DND-41 (cell line): ENCODE measurements around the gene FBF1.

ENCODE experiments used
- ATAC-seq: fragments of 200-7000 bp; cut with Tn5 transposase; 3 replicates; pipeline ENCODE4 v1.9.1; 2021; ENCODE audit warnings: low read depth; ENCODE audit not compliant: insufficient read depth
- DNase-seq: peaks from one replicate; pipeline ENCODE4 v3.0.0-alpha.2; 2020
- H2AFZ ChIP-seq: 2 replicates; pipeline ENCODE4 v1.6.0; 2012; ENCODE audit warnings: low read depth, low read length
- H3K27ac ChIP-seq: 2 replicates; pipeline ENCODE4 v1.5.1; 2012; ENCODE audit warnings: low read length, inconsistent platforms
- H3K27me3 ChIP-seq: fragments of 200-600 bp; sonication (generic); 2 replicates; pipeline ENCODE4 v1.6.0; 2012; ENCODE audit warnings: low read length, mild to moderate bottlenecking, inconsistent platforms; ENCODE audit not compliant: insufficient read depth, poor library complexity
- H3K36me3 ChIP-seq: 2 replicates; pipeline ENCODE4 v1.5.1; 2012; ENCODE audit warnings: low read length, inconsistent platforms; ENCODE audit not compliant: insufficient read depth
- H3K4me1 ChIP-seq: 2 replicates; pipeline ENCODE4 v1.5.1; 2012; ENCODE audit warnings: mild to moderate bottlenecking, low read length; ENCODE audit not compliant: insufficient read depth
- H3K4me2 ChIP-seq: 2 replicates; pipeline ENCODE4 v1.6.0; 2012; ENCODE audit warnings: mild to moderate bottlenecking, moderate library complexity, low read length, inconsistent platforms; ENCODE audit not compliant: insufficient read depth
- H3K4me3 ChIP-seq, 2 experiments: fragments of 200-600 bp in 1 of 2; shearing (Covaris generic) in 1 of 2; 2 replicates each; pipeline ENCODE4 v1.5.1; 2012 to 2016; ENCODE audit warnings: inconsistent platforms in 2 of 2, low read length in 2 of 2, mild to moderate bottlenecking in 2 of 2, low read depth in 1 of 2, moderate library complexity in 1 of 2
- H3K79me2 ChIP-seq: 2 replicates; pipeline ENCODE4 v1.6.0; 2012; ENCODE audit warnings: low read length, inconsistent platforms; ENCODE audit not compliant: insufficient read depth
- H3K9ac ChIP-seq: 2 replicates; pipeline ENCODE4 v1.6.0; 2012; ENCODE audit warnings: low read depth, mild to moderate bottlenecking, inconsistent platforms, low read length, moderate library complexity
- H3K9me3 ChIP-seq: 2 replicates; pipeline ENCODE4 v1.5.1; 2012; ENCODE audit warnings: low read length, moderate library complexity, mild to moderate bottlenecking, inconsistent platforms; ENCODE audit not compliant: insufficient read depth, severe bottlenecking
- H4K20me1 ChIP-seq: 2 replicates; pipeline ENCODE4 v1.6.0; 2012; ENCODE audit warnings: low read length; ENCODE audit not compliant: insufficient read depth
- CTCF ChIP-seq: IDR thresholded peaks from 2 replicates; pipeline ENCODE4 v1.5.1; 2012; ENCODE audit warnings: borderline replicate concordance, low read length, moderate library complexity, mild to moderate bottlenecking; ENCODE audit not compliant: poor library complexity, severe bottlenecking; ENCODE audit errors: extremely low read depth
- EZH2 ChIP-seq: IDR thresholded peaks from 3 replicates; pipeline ENCODE4 v1.6.1; 2012; ENCODE audit warnings: borderline replicate concordance, low read depth, mild to moderate bottlenecking, moderate library complexity, low read length, inconsistent platforms; ENCODE audit not compliant: severe bottlenecking

The FBF1 gene

GRCh38 chr17:75983501-75984181, 42.8 kb upstream of the FBF1 start:
- Histone ChIP-seq H3K27me3 (no peaks in the 10 kb centered on the region), H3K79me2 (peaks cover 18% of the 10 kb centered on the region), H3K9ac (no peak overlapping the region), H4K20me1 (no peaks in the 10 kb centered on the region), H3K9me3 (no peaks in the 10 kb centered on the region), H3K27ac (no peak overlapping the region), H3K36me3 (peaks cover 3% of the 10 kb centered on the region), H3K4me1 (peaks cover 12% of the 10 kb centered on the region), H3K4me2 (no peak overlapping the region), H2AFZ (no peak overlapping the region), H3K4me3 (no peak overlapping the region)
- DNase-seq (no peak), ATAC-seq (no peak)
- no peak for TF ChIP-seq EZH2
- TF ChIP-seq CTCF: no peak

GRCh38 chr17:75981019-75981615, 40.3 kb upstream of the FBF1 start:
- Histone ChIP-seq H3K27ac (no peak overlapping the region), H3K9ac (peak overlapping the region; percentile 78; the same call in 1 of the 2 replicates), H3K4me1 (peaks cover 36% of the 10 kb centered on the region), H3K9me3 (no peaks in the 10 kb centered on the region), H2AFZ (0 out of 2 replicates have a peak overlapping the region, but pooled peaks have one; percentile 1), H4K20me1 (no peaks in the 10 kb centered on the region), H3K27me3 (no peaks in the 10 kb centered on the region), H3K4me3 (no peak overlapping the region), H3K4me2 (peak overlapping the region; percentile 74), H3K36me3 (no peaks in the 10 kb centered on the region; the same call in 1 of the 2 replicates), H3K79me2 (peaks cover 29% of the 10 kb centered on the region)
- no peak for TF ChIP-seq CTCF
- no peak for TF ChIP-seq EZH2
- no peak for ATAC-seq
- DNase-seq: no peak

GRCh38 chr17:75980188-75981018, 39.6 kb upstream of the FBF1 start:
- Histone ChIP-seq H3K27ac (peak overlapping the region; percentile 98), H4K20me1 (no peaks in the 10 kb centered on the region), H3K4me2 (peak overlapping the region; percentile 74), H3K27me3 (no peaks in the 10 kb centered on the region), H3K4me1 (peaks cover 36% of the 10 kb centered on the region), H2AFZ (peak overlapping the region; percentile 93), H3K79me2 (peaks cover 30% of the 10 kb centered on the region), H3K9me3 (no peaks in the 10 kb centered on the region), H3K9ac (peak overlapping the region; percentile 78), H3K4me3 (peak overlapping the region; percentile 73 to 83), H3K36me3 (no peaks in the 10 kb centered on the region; the same call in 1 of the 2 replicates)
- no peak for DNase-seq
- ATAC-seq: no peak
- TF ChIP-seq CTCF (no peak), EZH2 (no peak)
